Urothelium cell line (cell line): ENCODE measurements around the gene CA11.
"Not testable (repeated sequence)": the region's sequence is repeated elsewhere in the genome, so short reads cannot be mapped to it uniquely, and the experiment has no call there.

ENCODE experiments used
- DNase-seq: peaks from one replicate; pipeline ENCODE4 v3.0.0; 2011; ENCODE audit warnings: low spot score, mixed read lengths
- FAIRE-seq: peaks from 2 replicates; lab custom pipeline; 2011; peaks lifted over from hg19 to GRCh38; lab: Jason Lieb, UNC

The CA11 gene

GRCh38 chr19:48670699-48671445, 24.9 kb upstream of the CA11 start:
- DNase-seq, result no peak
- FAIRE-seq, result no peak

GRCh38 chr19:48669903-48670668, 24.1 kb upstream of the CA11 start:
- FAIRE-seq (peak; percentile 100), DNase-seq (no peak)

DNA sequence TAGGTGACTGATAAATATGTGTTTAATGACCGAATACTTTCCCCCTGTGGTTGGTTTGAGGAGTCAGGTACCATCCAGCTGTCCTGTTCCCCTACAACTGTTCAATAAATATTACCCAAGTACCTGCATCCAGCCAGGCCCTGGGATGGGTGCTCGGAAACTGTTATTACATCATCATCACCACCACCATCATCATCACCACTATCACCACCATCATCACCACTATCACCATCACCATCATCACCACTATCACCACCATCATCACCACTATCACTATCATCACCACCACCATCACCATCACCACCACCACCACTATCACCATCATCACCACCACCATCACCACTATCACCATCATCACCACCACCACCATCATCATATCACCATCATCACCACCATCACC, 22.8 kb upstream of the CA11 start:
- FAIRE-seq (no peak), DNase-seq (no peak)

DNA sequence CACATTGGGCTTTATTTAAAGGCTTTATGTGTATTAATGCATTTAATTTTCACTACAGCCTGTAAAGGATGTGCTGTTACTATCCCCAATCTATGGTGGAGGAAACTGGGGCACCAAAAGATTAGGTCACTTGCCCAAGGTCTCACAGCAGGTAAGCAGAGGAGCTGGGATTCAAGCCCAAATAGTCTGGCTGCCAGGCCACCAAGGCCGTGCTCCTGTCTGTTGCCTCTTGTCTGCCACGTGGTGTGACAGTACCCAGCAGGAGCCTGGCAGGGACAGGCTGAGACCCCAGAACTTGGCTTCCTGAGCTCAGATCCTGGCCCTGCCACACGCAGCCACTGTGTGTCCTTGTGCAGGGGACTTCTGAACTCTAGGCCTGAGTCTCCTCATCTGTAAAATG, 22.3 kb upstream of the CA11 start:
- FAIRE-seq, result no peak
- no peak for DNase-seq

GRCh38 chr19:48665786-48666185, 19.8 kb upstream of the CA11 start:
- no peak for FAIRE-seq
- no peak for DNase-seq

GRCh38 chr19:48664476-48664875, 18.5 kb upstream of the CA11 start:
- DNase-seq (no peak), FAIRE-seq (no peak)

- DNase-seq (no peak), FAIRE-seq (no peak)
Observed at GRCh38 chr19:48663667-48664066, 17.7 kb upstream of the CA11 start.

GRCh38 chr19:48661711-48662090, 15.7 kb upstream of the CA11 start:
- FAIRE-seq, result no peak
- DNase-seq, result no peak

DNA sequence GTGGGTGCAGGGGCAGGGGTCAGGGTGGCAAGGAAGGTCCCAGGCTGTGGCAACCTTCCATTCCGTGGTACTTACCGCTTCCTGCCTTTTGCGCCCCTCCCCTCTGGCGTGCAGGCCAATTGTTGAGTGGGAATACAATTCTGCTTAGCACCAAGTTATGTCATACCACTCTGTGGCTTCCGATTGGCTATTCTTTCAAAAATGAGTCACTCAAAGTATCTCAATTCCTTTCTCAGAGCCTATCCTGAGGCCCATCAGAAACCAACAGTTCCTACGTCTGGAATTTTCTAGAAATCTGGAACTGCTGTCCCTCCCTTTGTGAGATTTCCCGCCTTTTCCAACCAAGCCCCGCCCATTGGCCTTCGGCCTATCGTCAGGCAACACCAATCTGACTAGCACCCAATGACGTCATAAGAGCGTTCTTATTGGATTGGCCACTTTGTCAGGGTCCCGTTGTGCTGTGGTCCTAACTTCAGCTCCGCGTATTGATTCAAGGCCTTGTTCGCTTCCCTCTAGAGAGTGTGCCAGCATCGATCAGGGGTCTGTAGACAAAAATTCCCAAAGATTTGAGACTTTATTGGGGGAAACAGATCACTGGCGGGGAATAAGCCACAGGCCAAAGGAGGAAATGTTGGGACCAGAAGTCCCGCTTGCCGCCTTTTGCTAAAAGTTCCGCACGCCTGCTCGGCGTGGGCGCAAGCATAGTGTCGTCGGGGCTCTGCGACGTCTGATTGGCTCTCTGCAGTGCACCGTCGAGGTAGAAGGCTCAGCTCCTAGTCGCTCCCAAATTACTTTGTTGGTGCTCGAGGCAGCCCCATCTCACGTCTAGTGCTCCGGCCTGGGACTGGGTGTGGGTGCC, 15.1 kb upstream of the CA11 start:
- FAIRE-seq (no peak), DNase-seq (peak; percentile 72)

DNA sequence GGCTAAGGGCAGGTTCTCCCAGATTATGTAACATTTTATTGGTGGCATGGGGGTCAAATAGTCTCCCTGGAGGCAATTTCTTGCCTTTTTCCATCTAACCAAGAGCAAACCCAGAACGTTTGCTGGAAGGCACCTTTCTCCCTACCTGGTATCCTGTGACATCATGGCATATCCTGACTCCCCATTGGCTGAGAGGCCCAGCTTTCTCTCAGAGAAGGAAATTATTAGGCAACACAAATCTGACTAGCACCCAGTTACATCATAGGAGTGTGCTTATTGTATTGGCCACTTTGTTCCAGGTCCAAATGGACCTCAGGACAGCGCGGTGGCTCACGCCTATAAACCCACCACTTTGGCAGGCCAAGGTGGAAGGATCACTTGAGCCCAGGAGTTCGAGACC, 13.8 kb upstream of the CA11 start:
- no peak for DNase-seq
- no peak for FAIRE-seq

- DNase-seq, result no peak
- FAIRE-seq, result no peak
Observed at GRCh38 chr19:48658483-48658882, 12.5 kb upstream of the CA11 start.

GRCh38 chr19:48657828-48658227, 11.8 kb upstream of the CA11 start:
- not testable (repeated sequence) for FAIRE-seq, DNase-seq

- DNase-seq (peak; percentile 63), FAIRE-seq (no peak)
Observed at GRCh38 chr19:48656840-48657474, 11.0 kb upstream of the CA11 start.

- DNase-seq (no peak), FAIRE-seq (no peak)
Observed at GRCh38 chr19:48654299-48655059, 8.5 kb upstream of the CA11 start.

GRCh38 chr19:48651683-48652048, 5.7 kb upstream of the CA11 start:
- FAIRE-seq, result no peak
- no peak for DNase-seq

GRCh38 chr19:48650974-48651682, 5.1 kb upstream of the CA11 start:
- DNase-seq (no peak), FAIRE-seq (no peak)

DNA sequence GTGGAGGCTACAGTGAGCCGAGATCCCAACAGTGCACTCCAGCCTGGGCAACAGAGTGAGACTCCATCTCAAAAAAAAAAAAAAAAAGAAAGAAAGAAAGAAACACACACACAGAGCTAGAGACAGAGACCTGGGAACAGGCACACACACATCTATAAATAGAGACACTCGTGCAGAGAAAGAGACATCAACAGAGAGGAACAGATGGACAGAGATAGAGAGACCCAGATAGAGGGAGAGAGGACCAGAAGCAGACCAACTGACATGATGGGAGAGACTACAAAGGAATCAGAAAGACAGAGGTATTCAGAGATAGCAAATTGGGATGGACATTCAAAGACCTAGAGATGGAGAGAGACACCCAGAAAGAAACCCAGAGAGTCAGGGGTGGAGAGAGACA, 2.1 kb upstream of the CA11 start:
- DNase-seq (no peak), FAIRE-seq (no peak)

GRCh38 chr19:48646722-48647216, 782 bp upstream of the CA11 start:
- no peak for DNase-seq
- no peak for FAIRE-seq

DNA sequence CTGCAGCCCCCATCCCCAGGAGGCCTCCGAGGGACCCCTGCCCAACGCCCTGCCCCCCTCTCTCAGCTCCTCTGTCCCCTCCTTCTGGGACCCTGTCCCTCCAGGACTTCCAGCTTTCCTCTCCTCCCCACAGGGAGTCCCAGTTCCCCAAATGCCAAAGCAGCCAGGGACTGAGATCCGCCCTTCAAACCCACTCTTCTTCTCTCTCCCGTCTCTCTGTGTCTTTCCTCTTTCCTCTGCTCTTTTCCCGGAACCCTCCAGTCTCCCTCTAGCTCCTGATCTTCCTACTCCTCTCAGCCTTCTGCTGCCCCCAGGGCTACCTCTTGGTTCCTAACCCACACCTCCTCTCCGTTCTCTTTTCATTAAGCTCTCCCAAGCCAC, 377 bp downstream of the CA11 start:
- DNase-seq, result no peak
- FAIRE-seq, result no peak
